ENCODE data around the gene LYPD1. TPM values are rescaled to one million over a fixed set of nuclear protein-coding genes. Genes with fewer than 3 reads are reported as not detected.

The LYPD1 gene
- total RNA-seq, 1 donor from 2014 or later: 17.4 TPM

GRCh38 chr2:132656266-132656975, 13.6 kb downstream of the LYPD1 start:
- Mint-ChIP-seq H3K36me3 (ENCODE audit: low read depth) (peaks cover 7% of the 10 kb centered on the region), H3K27ac (ENCODE audit: unreplicated experiment) (no peak overlapping the region), H3K27me3 (ENCODE audit: low read depth) (no peaks in the 10 kb centered on the region), H3K4me3 (no peak overlapping the region), H3K4me1 (peaks cover 23% of the 10 kb centered on the region), H3K9me3 (no peaks in the 10 kb centered on the region)
- TF ChIP-seq, protein P1, sequence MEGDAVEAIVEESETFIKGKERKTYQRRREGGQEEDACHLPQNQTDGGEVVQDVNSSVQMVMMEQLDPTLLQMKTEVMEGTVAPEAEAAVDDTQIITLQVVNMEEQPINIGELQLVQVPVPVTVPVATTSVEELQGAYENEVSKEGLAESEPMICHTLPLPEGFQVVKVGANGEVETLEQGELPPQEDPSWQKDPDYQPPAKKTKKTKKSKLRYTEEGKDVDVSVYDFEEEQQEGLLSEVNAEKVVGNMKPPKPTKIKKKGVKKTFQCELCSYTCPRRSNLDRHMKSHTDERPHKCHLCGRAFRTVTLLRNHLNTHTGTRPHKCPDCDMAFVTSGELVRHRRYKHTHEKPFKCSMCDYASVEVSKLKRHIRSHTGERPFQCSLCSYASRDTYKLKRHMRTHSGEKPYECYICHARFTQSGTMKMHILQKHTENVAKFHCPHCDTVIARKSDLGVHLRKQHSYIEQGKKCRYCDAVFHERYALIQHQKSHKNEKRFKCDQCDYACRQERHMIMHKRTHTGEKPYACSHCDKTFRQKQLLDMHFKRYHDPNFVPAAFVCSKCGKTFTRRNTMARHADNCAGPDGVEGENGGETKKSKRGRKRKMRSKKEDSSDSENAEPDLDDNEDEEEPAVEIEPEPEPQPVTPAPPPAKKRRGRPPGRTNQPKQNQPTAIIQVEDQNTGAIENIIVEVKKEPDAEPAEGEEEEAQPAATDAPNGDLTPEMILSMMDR (conservative IDR thresholded peaks at IDR 0.05): no peak
- DNase-seq (ENCODE audit: low read depth, low spot score): no peak

- TF ChIP-seq, protein P1 (conservative IDR thresholded peaks at IDR 0.05): no peak
- Mint-ChIP-seq H3K4me3 (no peak overlapping the region), H3K4me1 (peaks cover 30% of the 10 kb centered on the region), H3K27me3 (ENCODE audit: low read depth) (no peaks in the 10 kb centered on the region), H3K36me3 (ENCODE audit: low read depth) (peaks cover 6% of the 10 kb centered on the region), H3K27ac (ENCODE audit: unreplicated experiment) (no peak overlapping the region), H3K9me3 (no peaks in the 10 kb centered on the region)
- no peak for DNase-seq (ENCODE audit: low read depth, low spot score)
Measured at GRCh38 chr2:132654968-132655367, 15.0 kb downstream of the LYPD1 start.

DNA sequence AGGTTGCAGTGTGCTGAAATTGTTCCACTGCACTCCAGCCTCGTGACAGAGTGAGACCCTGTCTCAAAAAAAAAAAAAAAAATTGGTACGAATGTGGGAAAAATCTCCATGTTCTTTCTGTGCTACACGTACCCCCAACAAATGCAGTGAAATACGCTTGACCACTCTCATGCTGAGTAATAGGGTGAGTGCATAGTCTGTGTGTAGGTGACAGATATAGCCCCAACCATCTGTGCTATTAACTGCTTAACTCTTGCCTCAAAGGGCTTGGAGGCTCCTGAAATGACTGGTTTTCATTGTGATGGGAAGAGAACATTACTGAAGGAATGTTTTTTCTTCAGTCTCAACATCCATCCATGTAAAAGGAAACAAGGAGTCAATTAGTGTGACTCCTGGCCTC, 15.7 kb downstream of the LYPD1 start:
- H3K27me3 Mint-ChIP-seq (ENCODE audit: low read depth): no peaks in the 10 kb centered on the region
- peaks cover 6% of the 10 kb centered on the region for H3K36me3 Mint-ChIP-seq (ENCODE audit: low read depth)
- TF ChIP-seq, protein P1 (conservative IDR thresholded peaks at IDR 0.05): no peak
- H3K9me3 Mint-ChIP-seq: no peaks in the 10 kb centered on the region
- H3K27ac Mint-ChIP-seq (ENCODE audit: unreplicated experiment): no peak overlapping the region
- no peak for DNase-seq (ENCODE audit: low read depth, low spot score)
- H3K4me1 Mint-ChIP-seq: peaks cover 30% of the 10 kb centered on the region
- no peak overlapping the region for H3K4me3 Mint-ChIP-seq

- Mint-ChIP-seq H3K36me3 (ENCODE audit: low read depth) (peaks cover 2% of the 10 kb centered on the region), H3K9me3 (no peaks in the 10 kb centered on the region), H3K27me3 (ENCODE audit: low read depth) (no peaks in the 10 kb centered on the region), H3K4me3 (no peak overlapping the region), H3K4me1 (peaks cover 30% of the 10 kb centered on the region), H3K27ac (ENCODE audit: unreplicated experiment) (no peak overlapping the region)
- TF ChIP-seq, protein P1 (conservative IDR thresholded peaks at IDR 0.05): no peak
- no peak for DNase-seq (ENCODE audit: low read depth, low spot score)
Measured at GRCh38 chr2:132652474-132652873, 17.5 kb downstream of the LYPD1 start.

DNA sequence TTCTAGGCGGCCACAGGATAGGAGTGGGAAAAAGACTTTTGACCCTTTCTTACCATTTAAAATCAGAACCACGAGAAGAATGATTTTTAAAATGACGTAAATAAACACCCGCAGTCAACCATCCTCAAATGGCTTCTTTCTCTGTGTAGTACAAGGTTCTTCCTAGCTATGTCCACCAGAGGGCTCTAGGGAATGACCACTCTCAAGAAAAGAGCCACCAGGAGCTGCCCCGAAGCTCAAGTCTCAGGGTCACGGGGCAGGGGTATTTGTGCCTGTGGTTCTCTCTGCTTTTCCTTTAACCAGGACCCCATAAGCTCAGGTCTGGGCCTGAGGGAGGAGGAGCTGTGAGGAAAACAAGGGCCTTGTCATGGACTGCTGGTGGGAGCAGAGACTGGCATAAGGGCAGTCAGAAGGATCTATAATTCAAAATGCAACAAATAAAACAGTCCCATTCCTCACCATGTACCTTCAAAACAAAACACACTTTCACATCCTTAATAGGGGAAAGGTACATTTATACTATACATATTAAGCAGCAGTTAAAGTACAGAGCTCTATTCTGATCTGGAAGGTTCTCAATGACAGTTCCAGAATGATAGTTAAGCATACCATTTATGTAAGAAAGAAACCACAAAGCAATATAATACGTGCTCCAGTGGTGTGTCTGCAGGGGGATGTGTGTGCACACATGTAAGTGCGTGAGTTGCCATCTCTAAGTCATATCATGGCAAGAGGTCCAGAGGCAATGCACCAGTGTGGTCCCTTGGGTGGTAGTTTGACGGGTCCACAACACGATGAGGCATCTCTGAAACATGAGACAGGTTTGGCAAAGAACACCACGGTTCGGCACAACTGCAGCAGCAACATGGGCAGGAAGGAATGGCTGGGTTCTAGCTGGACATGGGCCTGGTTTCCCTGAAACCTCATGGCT, 18.6 kb downstream of the LYPD1 start:
- Mint-ChIP-seq H3K27me3 (ENCODE audit: low read depth) (no peaks in the 10 kb centered on the region), H3K9me3 (no peaks in the 10 kb centered on the region), H3K27ac (ENCODE audit: unreplicated experiment) (peak overlapping the region; percentile 14), H3K36me3 (ENCODE audit: low read depth) (peaks cover 2% of the 10 kb centered on the region), H3K4me1 (peaks cover 28% of the 10 kb centered on the region), H3K4me3 (no peak overlapping the region)
- TF ChIP-seq, protein P1 (conservative IDR thresholded peaks at IDR 0.05): peak; percentile 76
- peak; percentile 34 for DNase-seq (ENCODE audit: low read depth, low spot score)
